ENCODE data around the gene C16orf95.
A peak's percentile ranks its signal among the peaks of the same experiment; 100 is the strongest.

Gene C16orf95

DNA sequence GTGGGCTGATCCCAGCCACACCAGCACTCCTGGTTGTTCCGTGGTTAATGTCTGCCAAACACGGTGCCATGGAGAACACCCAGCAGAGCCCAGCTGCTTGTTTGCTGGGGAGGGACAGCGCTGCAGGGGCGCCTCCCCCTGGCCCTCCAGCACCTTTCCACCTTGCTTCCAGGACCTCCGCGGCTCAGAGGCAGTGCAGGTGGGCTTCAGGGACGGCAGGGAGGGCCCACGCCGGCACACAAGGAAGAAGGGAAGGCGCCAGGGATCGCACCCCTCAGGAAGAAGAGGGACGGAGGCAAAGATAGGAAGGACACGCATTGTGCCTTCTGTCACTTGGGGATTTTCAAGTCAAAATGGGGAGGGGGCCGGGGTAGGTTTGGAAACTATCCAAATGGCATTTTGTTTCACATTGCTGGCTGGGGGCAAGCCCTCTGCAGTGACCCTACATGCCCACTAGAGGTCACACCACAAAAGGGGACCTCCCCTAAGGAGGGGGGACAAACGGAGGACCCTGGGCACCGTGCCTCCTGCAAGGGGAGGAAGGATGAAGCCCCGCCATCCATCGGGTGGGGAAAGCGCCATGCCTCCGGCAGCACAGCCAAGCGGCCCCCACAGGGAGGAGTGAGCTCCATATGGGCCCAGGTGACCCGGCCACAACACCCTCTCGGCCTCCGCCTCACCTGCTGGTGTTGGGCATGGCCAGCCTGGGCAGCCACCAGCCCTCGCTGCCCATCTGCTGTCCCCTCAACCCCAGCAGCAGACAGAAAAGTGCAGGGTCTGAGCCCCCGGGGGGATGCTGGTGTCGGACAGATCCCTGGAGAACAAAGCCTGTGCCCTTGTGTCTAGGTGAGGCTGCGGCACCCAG lies 7.5 kb upstream of the C16orf95 start:
- TF ChIP-seq RAD21 (IDR thresholded peaks at IDR 0.05; ENCODE audit: low read depth) (peak; percentile 57), EGR1 (IDR thresholded peaks at IDR 0.05) (no peak), ZBTB7A (IDR thresholded peaks at IDR 0.05; ENCODE audit: low read depth) (peak; percentile 61; the same call in 1 of the 2 replicates)

DNA sequence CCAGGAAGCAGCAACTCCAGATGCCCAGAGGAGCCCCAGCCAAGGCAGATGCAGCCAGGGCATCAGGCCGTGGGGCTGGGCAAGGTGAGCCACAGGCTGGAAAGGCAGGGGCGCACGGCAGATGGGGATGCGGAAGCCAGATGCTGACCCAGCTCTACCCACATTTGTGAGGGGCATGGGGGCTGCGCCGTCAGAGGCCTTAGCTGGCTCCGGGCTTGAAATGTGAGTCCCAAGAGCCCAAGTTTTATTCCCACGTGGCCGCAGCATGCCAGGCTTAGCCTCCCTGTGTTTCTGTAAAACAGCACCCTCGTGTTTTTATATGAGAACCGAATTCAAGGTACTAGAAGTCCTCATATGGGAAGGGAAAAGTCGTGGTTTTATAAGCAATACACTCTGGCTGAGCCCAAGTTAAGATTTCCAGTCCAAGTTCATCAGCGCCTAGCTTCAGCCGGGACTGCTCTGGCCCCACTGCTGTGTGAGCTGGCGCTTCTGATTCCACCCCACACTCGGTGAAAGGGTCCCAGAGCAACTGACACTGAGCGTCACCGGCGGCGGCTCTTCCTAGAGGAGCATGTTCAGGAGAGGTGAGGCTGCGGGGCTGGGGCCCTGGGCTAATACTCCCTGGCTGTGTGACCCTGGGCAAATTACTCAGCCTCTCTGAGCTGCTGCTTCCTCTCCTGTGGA lies 6.7 kb upstream of the C16orf95 start:
- TF ChIP-seq EP300 (IDR thresholded peaks at IDR 0.05; ENCODE audit: borderline replicate concordance) (no peak), FOXM1 (IDR thresholded peaks at IDR 0.05; ENCODE audit: borderline replicate concordance, low read depth) (no peak), RAD21 (IDR thresholded peaks at IDR 0.05; ENCODE audit: low read depth) (no peak), TEAD4 (IDR thresholded peaks at IDR 0.05) (no peak)
- TF ChIP-seq, protein P1, sequence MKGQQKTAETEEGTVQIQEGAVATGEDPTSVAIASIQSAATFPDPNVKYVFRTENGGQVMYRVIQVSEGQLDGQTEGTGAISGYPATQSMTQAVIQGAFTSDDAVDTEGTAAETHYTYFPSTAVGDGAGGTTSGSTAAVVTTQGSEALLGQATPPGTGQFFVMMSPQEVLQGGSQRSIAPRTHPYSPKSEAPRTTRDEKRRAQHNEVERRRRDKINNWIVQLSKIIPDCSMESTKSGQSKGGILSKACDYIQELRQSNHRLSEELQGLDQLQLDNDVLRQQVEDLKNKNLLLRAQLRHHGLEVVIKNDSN (IDR thresholded peaks at IDR 0.05) = no peak
- TF ChIP-seq, protein P2, sequence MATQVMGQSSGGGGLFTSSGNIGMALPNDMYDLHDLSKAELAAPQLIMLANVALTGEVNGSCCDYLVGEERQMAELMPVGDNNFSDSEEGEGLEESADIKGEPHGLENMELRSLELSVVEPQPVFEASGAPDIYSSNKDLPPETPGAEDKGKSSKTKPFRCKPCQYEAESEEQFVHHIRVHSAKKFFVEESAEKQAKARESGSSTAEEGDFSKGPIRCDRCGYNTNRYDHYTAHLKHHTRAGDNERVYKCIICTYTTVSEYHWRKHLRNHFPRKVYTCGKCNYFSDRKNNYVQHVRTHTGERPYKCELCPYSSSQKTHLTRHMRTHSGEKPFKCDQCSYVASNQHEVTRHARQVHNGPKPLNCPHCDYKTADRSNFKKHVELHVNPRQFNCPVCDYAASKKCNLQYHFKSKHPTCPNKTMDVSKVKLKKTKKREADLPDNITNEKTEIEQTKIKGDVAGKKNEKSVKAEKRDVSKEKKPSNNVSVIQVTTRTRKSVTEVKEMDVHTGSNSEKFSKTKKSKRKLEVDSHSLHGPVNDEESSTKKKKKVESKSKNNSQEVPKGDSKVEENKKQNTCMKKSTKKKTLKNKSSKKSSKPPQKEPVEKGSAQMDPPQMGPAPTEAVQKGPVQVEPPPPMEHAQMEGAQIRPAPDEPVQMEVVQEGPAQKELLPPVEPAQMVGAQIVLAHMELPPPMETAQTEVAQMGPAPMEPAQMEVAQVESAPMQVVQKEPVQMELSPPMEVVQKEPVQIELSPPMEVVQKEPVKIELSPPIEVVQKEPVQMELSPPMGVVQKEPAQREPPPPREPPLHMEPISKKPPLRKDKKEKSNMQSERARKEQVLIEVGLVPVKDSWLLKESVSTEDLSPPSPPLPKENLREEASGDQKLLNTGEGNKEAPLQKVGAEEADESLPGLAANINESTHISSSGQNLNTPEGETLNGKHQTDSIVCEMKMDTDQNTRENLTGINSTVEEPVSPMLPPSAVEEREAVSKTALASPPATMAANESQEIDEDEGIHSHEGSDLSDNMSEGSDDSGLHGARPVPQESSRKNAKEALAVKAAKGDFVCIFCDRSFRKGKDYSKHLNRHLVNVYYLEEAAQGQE (IDR thresholded peaks at IDR 0.05; ENCODE audit: low read depth) = no peak
- TF ChIP-seq, protein P3, sequence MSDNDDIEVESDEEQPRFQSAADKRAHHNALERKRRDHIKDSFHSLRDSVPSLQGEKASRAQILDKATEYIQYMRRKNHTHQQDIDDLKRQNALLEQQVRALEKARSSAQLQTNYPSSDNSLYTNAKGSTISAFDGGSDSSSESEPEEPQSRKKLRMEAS (IDR thresholded peaks at IDR 0.05) = no peak

DNA sequence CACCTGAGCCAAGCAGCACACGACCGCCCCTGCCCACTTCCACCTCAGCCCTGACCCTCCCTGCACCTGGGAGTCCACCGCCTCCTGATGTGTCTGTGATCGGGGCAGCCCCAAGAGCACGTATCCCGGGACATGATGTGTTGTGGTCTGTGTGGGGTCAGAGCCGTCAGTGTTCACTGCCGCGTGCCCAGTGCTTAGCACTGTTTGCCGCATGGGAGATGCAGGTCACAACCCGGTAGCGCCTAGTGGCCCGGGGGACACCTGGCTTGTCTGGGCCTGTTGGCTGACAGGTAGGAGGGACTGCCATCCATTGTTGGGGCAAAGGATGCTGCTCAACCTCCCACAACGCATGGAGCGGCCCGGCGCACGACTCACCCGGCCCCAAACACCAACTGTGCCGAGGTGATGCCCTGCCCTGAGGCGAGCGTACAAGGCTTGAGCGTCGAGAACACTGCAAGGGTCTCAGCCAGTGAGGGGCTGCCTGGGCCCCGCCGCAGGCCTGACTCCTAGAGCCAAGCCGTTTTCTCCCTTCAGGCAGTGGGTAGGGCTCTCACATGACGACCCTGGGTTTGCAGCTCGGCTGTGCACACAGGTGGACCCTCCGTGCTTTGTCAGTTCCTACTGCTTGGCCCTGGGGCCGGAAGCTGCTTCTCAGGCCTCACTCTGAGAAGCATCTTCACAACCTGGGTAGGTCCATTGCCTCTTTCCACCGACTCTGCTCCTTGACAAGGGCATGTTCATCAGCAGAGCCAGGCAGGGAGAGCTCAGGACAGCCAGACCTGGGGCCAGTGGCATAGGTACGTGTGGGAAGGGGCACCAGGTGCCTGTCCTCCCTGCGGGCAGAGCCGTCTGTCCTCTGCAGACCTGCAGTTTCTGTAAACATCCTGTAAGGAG lies 5.9 kb upstream of the C16orf95 start:
- TF ChIP-seq TEAD4 (IDR thresholded peaks at IDR 0.05) = no peak
- TF ChIP-seq, protein P3 (IDR thresholded peaks at IDR 0.05) = no peak
- TF ChIP-seq, protein P1 (IDR thresholded peaks at IDR 0.05) = no peak
- TF ChIP-seq EGR1 (IDR thresholded peaks at IDR 0.05) = no peak
- TF ChIP-seq TCF12 (IDR thresholded peaks at IDR 0.05; ENCODE audit: low read depth) = no peak
- TF ChIP-seq NFIC (IDR thresholded peaks at IDR 0.05) = no peak
- TF ChIP-seq FOXM1 (IDR thresholded peaks at IDR 0.05; ENCODE audit: borderline replicate concordance, low read depth) = no peak
- TF ChIP-seq YY1 (IDR thresholded peaks at IDR 0.05; ENCODE audit: low read depth) = no peak
- no peak for TF ChIP-seq TAF1 (IDR thresholded peaks at IDR 0.05; ENCODE audit: low read depth)
- no peak for TF ChIP-seq CEBPB (IDR thresholded peaks at IDR 0.05)
- no peak for TF ChIP-seq EP300 (IDR thresholded peaks at IDR 0.05; ENCODE audit: borderline replicate concordance)
- no peak for TF ChIP-seq RAD21 (IDR thresholded peaks at IDR 0.05; ENCODE audit: low read depth)
- no peak for TF ChIP-seq CREB1 (IDR thresholded peaks at IDR 0.05; ENCODE audit: low read depth)
- no peak for TF ChIP-seq ZBTB7A (IDR thresholded peaks at IDR 0.05; ENCODE audit: low read depth)
- TF ChIP-seq, protein P2 (IDR thresholded peaks at IDR 0.05; ENCODE audit: low read depth) = no peak

DNA sequence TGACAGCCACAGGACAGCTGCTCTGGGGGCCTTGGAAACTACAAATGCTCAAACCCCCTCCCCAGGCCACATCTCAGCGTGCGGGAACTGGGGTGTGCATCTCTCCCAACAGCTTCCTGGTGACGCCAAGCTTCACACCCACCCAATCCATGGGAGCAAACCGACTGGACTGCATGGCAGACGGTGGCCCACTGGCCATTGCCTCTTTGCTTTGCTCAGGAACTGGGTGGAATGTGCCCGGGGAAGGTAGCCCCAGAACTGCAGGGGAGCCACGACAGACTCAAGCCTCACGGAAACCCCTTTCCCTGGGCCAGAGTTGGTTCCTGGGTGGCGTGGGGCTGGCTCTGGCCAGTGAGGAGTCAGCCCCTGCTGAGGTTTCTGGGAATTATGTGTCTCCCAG lies 5.2 kb upstream of the C16orf95 start:
- TF ChIP-seq CEBPB (IDR thresholded peaks at IDR 0.05) (no peak), FOXM1 (IDR thresholded peaks at IDR 0.05; ENCODE audit: borderline replicate concordance, low read depth) (no peak), NFIC (IDR thresholded peaks at IDR 0.05) (no peak), ZBTB7A (IDR thresholded peaks at IDR 0.05; ENCODE audit: low read depth) (no peak), TEAD4 (IDR thresholded peaks at IDR 0.05) (no peak), TAF1 (IDR thresholded peaks at IDR 0.05; ENCODE audit: low read depth) (no peak)

Measured in Ishikawa (cell line).